H1 (cell line): ENCODE measurements around the gene AGR3.

Experiments used
- CTCF ChIP-seq, 3 experiments: IDR thresholded peaks; 1 replicate in 2 of 3; 2 replicates in 1 of 3; pipeline versions ENCODE4 v1.5.1 to v1.6.1; 2011; ENCODE audit warnings: low read length in 3 of 3, mild to moderate bottlenecking in 3 of 3, inconsistent platforms in 2 of 3, low read depth in 1 of 3, moderate library complexity in 1 of 3; ENCODE audit not compliant: insufficient read depth in 1 of 3; ENCODE audit errors: control extremely low read depth in 1 of 3
- EZH2 ChIP-seq: fragments of 200-600 bp; sonication (generic); IDR thresholded peaks from 2 replicates; pipeline ENCODE4 v1.7.1; 2012; ENCODE audit warnings: low read depth, mild to moderate bottlenecking, moderate library complexity, low read length, inconsistent platforms; ENCODE audit not compliant: severe bottlenecking
- MAFK ChIP-seq: IDR thresholded peaks from 2 replicates; pipeline ENCODE4 v1.6.1; 2012; ENCODE audit warnings: low read depth, mild to moderate bottlenecking, improper control_type of control experiment, low read length
- TAF1 ChIP-seq: IDR thresholded peaks from 2 replicates; pipeline ENCODE4 v1.6.1; 2011; ENCODE audit warnings: mild to moderate bottlenecking, low read depth, low read length
- USF2 ChIP-seq: IDR thresholded peaks from 2 replicates; pipeline ENCODE4 v1.6.1; 2011; ENCODE audit warnings: low read length, improper control_type of control experiment

- no peak for TF ChIP-seq MAFK
- no peak for TF ChIP-seq CTCF (IDR thresholded peaks at IDR 0.05; ENCODE audit: control extremely low read depth in 1 of 3, insufficient read depth in 1 of 3, low read depth in 1 of 3, low read length in 3 of 3)
- TF ChIP-seq EZH2: no peak
- no peak for TF ChIP-seq TAF1
- no peak for TF ChIP-seq USF2
Measured at GRCh38 chr7:16905300-16906044, 23.7 kb upstream of the AGR3 start.
